Liver (tissue), 9 donors: Measurements from ENCODE around the gene RPS29. TPM values are rescaled to one million over a fixed set of nuclear protein-coding genes. Genes with fewer than 3 reads are reported as not detected.

Source experiments
- DNase-seq: peaks from one replicate; pipeline ENCODE4 v3.0.0-alpha.2; 2017; ENCODE audit warnings: low spot score
- H3K27ac ChIP-seq, 2 donors: one replicate each; pipeline ENCODE4 v1.7.0; 2013; ENCODE audit warnings: inconsistent platforms in 2 of 2, low read length in 2 of 2, control low read depth in 1 of 2, low read depth in 1 of 2, mild to moderate bottlenecking in 1 of 2
- H3K27me3 ChIP-seq, 4 donors: one replicate each; pipeline versions ENCODE4 v1.6.1 to v1.7.0; 2013; ENCODE audit warnings: low read length in 3 of 4, inconsistent platforms in 1 of 4, mild to moderate bottlenecking in 1 of 4, moderate library complexity in 1 of 4; ENCODE audit not compliant: control insufficient read depth in 4 of 4, insufficient read depth in 4 of 4
- H3K36me3 ChIP-seq, 4 donors: one replicate each; pipeline versions ENCODE4 v1.6.1 to v1.7.0; 2013; ENCODE audit warnings: low read length in 3 of 4, mild to moderate bottlenecking in 3 of 4, low read depth in 1 of 4, moderate library complexity in 1 of 4; ENCODE audit not compliant: control insufficient read depth in 4 of 4, insufficient read depth in 3 of 4
- H3K4me1 ChIP-seq, 4 donors: one replicate each; pipeline versions ENCODE4 v1.6.1 to v1.7.0; 2013; ENCODE audit warnings: low read length in 3 of 4, mild to moderate bottlenecking in 3 of 4, moderate library complexity in 1 of 4; ENCODE audit not compliant: control insufficient read depth in 4 of 4, insufficient read depth in 4 of 4
- H3K4me3 ChIP-seq, 3 donors: one replicate each; pipeline versions ENCODE4 v1.6.1 to v1.7.0; 2013; ENCODE audit warnings: low read length in 3 of 3, control low read depth in 1 of 3, low read depth in 1 of 3, mild to moderate bottlenecking in 1 of 3
- H3K9ac ChIP-seq, 2 donors: one replicate each; pipeline ENCODE4 v1.7.0; 2013; ENCODE audit warnings: low read length in 2 of 2, mild to moderate bottlenecking in 2 of 2, moderate library complexity in 2 of 2, control low read depth in 1 of 2, low read depth in 1 of 2
- H3K9me3 ChIP-seq, 4 donors: one replicate each; pipeline versions ENCODE4 v1.6.1 to v1.7.0; 2013; ENCODE audit warnings: low read length in 3 of 4; ENCODE audit not compliant: control insufficient read depth in 4 of 4
- EGR1 ChIP-seq, 2 donors: IDR thresholded peaks; 2 replicates each; pipeline ENCODE4 v1.6.1; 2016 to 2018; ENCODE audit warnings: antibody characterized with exemption in 2 of 2, low read depth in 2 of 2
- FOXA1 ChIP-seq: IDR thresholded peaks from 2 replicates; pipeline ENCODE4 v1.6.1; 2016; ENCODE audit warnings: antibody characterized with exemption
- FOXA2 ChIP-seq: IDR thresholded peaks from 2 replicates; pipeline ENCODE4 v1.6.1; 2016; ENCODE audit warnings: antibody characterized with exemption
- GABPA ChIP-seq, 2 donors: IDR thresholded peaks in 1 of 2; conservative IDR thresholded peaks in 1 of 2; 2 replicates each; pipeline ENCODE4 v1.6.1; 2016; ENCODE audit warnings: antibody characterized with exemption in 2 of 2, mild to moderate bottlenecking in 1 of 2, moderate library complexity in 1 of 2
- HNF4A ChIP-seq, 2 donors: conservative IDR thresholded peaks; 2 replicates each; pipeline ENCODE4 v1.6.1; 2016; ENCODE audit warnings: antibody characterized with exemption in 2 of 2, mild to moderate bottlenecking in 2 of 2
- JUND ChIP-seq, 2 donors: IDR thresholded peaks; 2 replicates each; pipeline ENCODE4 v1.6.1; 2016; ENCODE audit warnings: antibody characterized with exemption in 2 of 2
- MAX ChIP-seq: IDR thresholded peaks from 2 replicates; pipeline ENCODE4 v1.6.1; 2016; ENCODE audit warnings: antibody characterized with exemption
- NR2F2 ChIP-seq: IDR thresholded peaks from 2 replicates; pipeline ENCODE4 v1.6.1; 2016; ENCODE audit warnings: antibody characterized with exemption
- RAD21 ChIP-seq, 2 donors: IDR thresholded peaks; 2 replicates each; pipeline ENCODE4 v1.6.1; 2016; ENCODE audit warnings: antibody characterized with exemption in 2 of 2, mild to moderate bottlenecking in 2 of 2
- REST ChIP-seq: IDR thresholded peaks from 2 replicates; pipeline ENCODE4 v1.6.1; 2016; ENCODE audit warnings: antibody characterized with exemption, mild to moderate bottlenecking
- RXRA ChIP-seq, 2 donors: IDR thresholded peaks; 2 replicates each; pipeline ENCODE4 v1.6.1; 2017 to 2018; ENCODE audit warnings: antibody characterized with exemption in 2 of 2, mild to moderate bottlenecking in 1 of 2
- YY1 ChIP-seq: IDR thresholded peaks from 2 replicates; pipeline ENCODE4 v1.6.1; 2016; ENCODE audit warnings: antibody characterized with exemption, mild to moderate bottlenecking
- WGBS: extraction: QIAGEN DNeasy Blood & Tissue Kit; methylation state at CpG from one replicate; pipeline ENCODE4 v1.1.7; 2013; 5-methylcytosine and 5-hydroxymethylcytosine counted together
- polyA plus RNA-seq, 2 donors: library from polyadenylated mRNA; stranded (reverse) in 1 of 2; unstranded in 1 of 2; fragments of 200-250 nt in 1 of 2; fragments of >200 nt in 1 of 2; fragmentation: Nextera tagmentation in 1 of 2; extraction: Ambion mirVana in 1 of 2; gene quantifications; one replicate each; pipeline versions ENCODE4 v1.2.1 to v1.2.3, GENCODE V29; 2013 to 2015
- total RNA-seq, 2 donors: library from RNA; depleted of rRNA; stranded (reverse); fragments of >200 nt; gene quantifications; one replicate each; pipeline ENCODE4 v1.2.3, GENCODE V29; 2014
- TF ChIP-seq, protein P1 (sequence below): IDR thresholded peaks from 2 replicates; pipeline ENCODE4 v1.6.1; 2016; ENCODE audit warnings: antibody characterized with exemption
- donor health status: healthy.
- donor health status: healthy.
- donor health status: healthy.
- donor health status: healthy.
- donor health status: healthy.

The RPS29 gene
- total and polyA plus RNA-seq, 4 donors: 584 to 1,739 (median 839) TPM

DNA sequence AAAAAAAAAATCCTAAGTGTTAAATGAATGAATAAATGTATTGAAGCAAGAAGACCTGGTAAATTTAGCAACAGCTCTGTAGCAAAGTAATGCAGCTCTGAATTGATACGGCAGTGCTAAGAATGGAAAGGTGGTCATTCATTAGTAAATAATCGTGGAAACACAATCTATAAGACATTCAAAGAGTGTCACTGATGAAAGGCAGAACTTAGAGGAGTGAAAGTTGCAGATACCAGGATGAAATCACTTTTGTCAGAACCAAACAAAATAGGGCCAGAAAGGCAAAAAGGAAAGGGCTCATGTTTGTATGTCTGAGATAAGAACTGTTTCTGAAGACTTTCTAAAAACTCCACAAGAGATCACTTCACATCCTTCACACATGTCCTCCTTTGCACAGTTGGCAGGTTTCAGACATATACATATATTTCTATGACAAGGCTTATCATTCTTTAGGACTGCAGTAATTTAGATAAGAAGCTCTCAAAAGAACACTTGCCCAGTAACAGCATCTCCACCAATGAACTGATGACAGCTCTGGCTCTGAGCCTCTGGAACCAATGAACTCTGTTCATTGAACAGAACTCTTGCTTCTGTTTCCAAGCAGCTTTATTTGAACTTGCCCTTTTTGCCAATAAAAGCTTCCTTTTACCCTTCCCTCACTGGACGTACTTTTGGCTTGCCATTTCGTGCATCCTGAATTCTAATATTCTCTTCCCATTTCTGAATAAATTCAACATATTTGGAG lies 8.3 kb upstream of the RPS29 start:
- Histone ChIP-seq H3K4me3 (no peak overlapping the region), H3K9ac (no peak overlapping the region), H3K9me3 (no peaks in the 10 kb centered on the region), H3K36me3 (no peaks in the 10 kb centered on the region), H3K4me1 (peaks cover 2 to 30% (median 23%) of the 10 kb centered on the region in 4 donors), H3K27ac (peak overlapping the region; percentile 67 to 69), H3K27me3 (no peaks in the 10 kb centered on the region)
- 14% methylated on average over 4 of the region's 4 CpGs for WGBS
- no peak for DNase-seq
- TF ChIP-seq RXRA (IDR thresholded peaks at IDR 0.05) (peak; percentile 63 to 73), JUND (IDR thresholded peaks at IDR 0.05) (peak in 1 of 2 donors; percentile 49), GABPA (IDR thresholded peaks at IDR 0.05 in 1 of 2, conservative IDR thresholded peaks at IDR 0.05 in 1 of 2) (peak in 1 of 2 donors; percentile 28), YY1 (peak; percentile 63), FOXA2 (no peak), REST (peak; percentile 10), RAD21 (IDR thresholded peaks at IDR 0.05) (peak in 1 of 2 donors; percentile 22), HNF4A (conservative IDR thresholded peaks at IDR 0.05) (peak; percentile 58 to 85), MAX (peak; percentile 52), FOXA1 (no peak)

- no peak for DNase-seq
- 89% methylated on average over 3 of the region's 3 CpGs for WGBS
Measured at GRCh38 chr14:49593016-49593415, 6.8 kb upstream of the RPS29 start.

DNA sequence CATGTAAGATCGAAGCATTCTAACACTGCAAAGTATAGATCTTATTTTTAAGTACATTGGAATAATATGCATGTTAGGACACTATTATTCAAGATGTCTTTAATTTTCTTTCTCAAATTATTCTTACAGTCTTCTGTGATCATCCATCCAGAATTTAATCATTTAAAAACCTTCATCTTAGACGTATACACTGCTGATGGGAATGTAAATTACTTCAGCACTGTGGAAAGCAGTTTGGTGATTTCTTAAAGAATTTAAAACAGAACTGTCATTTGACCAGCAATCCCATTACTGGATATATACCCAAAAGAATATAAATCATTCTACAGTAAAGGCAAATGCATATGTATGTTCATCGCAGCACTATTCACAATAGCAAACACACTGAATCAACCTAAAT lies 3.2 kb upstream of the RPS29 start:
- H3K9ac ChIP-seq: no peak overlapping the region
- H3K27me3 ChIP-seq: no peaks in the 10 kb centered on the region
- no peak for DNase-seq
- no peak for TF ChIP-seq GABPA (IDR thresholded peaks at IDR 0.05 in 1 of 2, conservative IDR thresholded peaks at IDR 0.05 in 1 of 2)
- TF ChIP-seq HNF4A (conservative IDR thresholded peaks at IDR 0.05): no peak
- TF ChIP-seq, protein P1, sequence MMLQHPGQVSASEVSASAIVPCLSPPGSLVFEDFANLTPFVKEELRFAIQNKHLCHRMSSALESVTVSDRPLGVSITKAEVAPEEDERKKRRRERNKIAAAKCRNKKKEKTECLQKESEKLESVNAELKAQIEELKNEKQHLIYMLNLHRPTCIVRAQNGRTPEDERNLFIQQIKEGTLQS: no peak
- TF ChIP-seq REST: peak; percentile 82
- TF ChIP-seq NR2F2: no peak
- H3K36me3 ChIP-seq: no peaks in the 10 kb centered on the region
- 95% methylated on average over 3 of the region's 3 CpGs for WGBS
- H3K9me3 ChIP-seq: no peaks in the 10 kb centered on the region
- no peak overlapping the region for H3K27ac ChIP-seq
- H3K4me3 ChIP-seq: no peak overlapping the region
- peaks cover 3 to 13% (median 7%) of the 10 kb centered on the region in 4 donors for H3K4me1 ChIP-seq

More at GRCh38 chr14:49593016-49593415, 6.8 kb upstream of the RPS29 start:
- no peaks in the 10 kb centered on the region for H3K9me3 ChIP-seq
- no peak overlapping the region for H3K4me3 ChIP-seq
- no peaks in the 10 kb centered on the region for H3K27me3 ChIP-seq
- H3K9ac ChIP-seq: no peak overlapping the region
- no peaks in the 10 kb centered on the region for H3K36me3 ChIP-seq
- no peak for TF ChIP-seq EGR1 (IDR thresholded peaks at IDR 0.05; ENCODE audit: low read depth in 2 of 2)
- TF ChIP-seq FOXA2: no peak
- TF ChIP-seq RXRA (IDR thresholded peaks at IDR 0.05): no peak
- TF ChIP-seq MAX: no peak
- no peak overlapping the region for H3K27ac ChIP-seq
- H3K4me1 ChIP-seq: peaks cover 2 to 25% (median 20%) of the 10 kb centered on the region in 4 donors
